Fibroblast of the aortic adventitia (primary cell): Measurements from ENCODE around the gene SLC17A4. TPM values are rescaled to one million over a fixed set of nuclear protein-coding genes. Genes with fewer than 3 reads are reported as not detected.

ENCODE experiments used
- DNase-seq: peaks from one replicate; pipeline ENCODE4 v3.0.0-alpha.2; 2010; ENCODE audit warnings: low read depth
- H3K4me3 ChIP-seq: 2 replicates; pipeline ENCODE4 v1.5.1; 2011; ENCODE audit warnings: low read depth, mild to moderate bottlenecking, control low read depth, low read length, moderate library complexity
- CTCF ChIP-seq: IDR thresholded peaks from 2 replicates; pipeline ENCODE4 v1.5.1; 2011; ENCODE audit warnings: mild to moderate bottlenecking, low read length, control low read depth, inconsistent platforms; ENCODE audit not compliant: insufficient read depth
- total RNA-seq: library from RNA; depleted of rRNA; stranded (reverse); fragments of >200 nt; gene quantifications from 2 replicates; pipeline ENCODE4 v1.2.3, GENCODE V29; 2012; ENCODE audit warnings: low replicate concordance

SLC17A4 gene
- not detected in 2 replicates for total RNA-seq

GRCh38 chr6:25754535-25754934 lies at the start of gene SLC17A4:
TSS of gene SLC17A4 (plus strand) at chr6:25754742. CDS start at chr6:25761963, 7,221 bp downstream.
- no peak within 1 kb of the TSS for H3K4me3 ChIP-seq
- DNase-seq, result no peak
- no peak for TF ChIP-seq CTCF

- H3K4me3 ChIP-seq, result no peak overlapping the region
- peak; percentile 7 for DNase-seq
These were observed 48.1 kb upstream of the SLC17A4 start for GRCh38 chr6:25706314-25707014.

GRCh38 chr6:25709761-25710160 lies 44.8 kb upstream of the SLC17A4 start:
- no peak for TF ChIP-seq CTCF
- no peak overlapping the region for H3K4me3 ChIP-seq
- DNase-seq, result no peak

More at GRCh38 chr6:25706314-25707014, 48.1 kb upstream of the SLC17A4 start:
- TF ChIP-seq CTCF, result no peak

- no peak for TF ChIP-seq CTCF
- H3K4me3 ChIP-seq, result no peak overlapping the region
- DNase-seq, result no peak
These were observed 44.3 kb upstream of the SLC17A4 start for GRCh38 chr6:25710287-25710686.

- DNase-seq, result peak; percentile 6
- H3K4me3 ChIP-seq, result no peak overlapping the region
- no peak for TF ChIP-seq CTCF
These were observed 40.7 kb upstream of the SLC17A4 start for GRCh38 chr6:25713824-25714223.

GRCh38 chr6:25714765-25715164 lies 39.8 kb upstream of the SLC17A4 start:
- no peak for TF ChIP-seq CTCF
- DNase-seq, result no peak
- no peak overlapping the region for H3K4me3 ChIP-seq

- DNase-seq, result no peak
- no peak overlapping the region for H3K4me3 ChIP-seq
- no peak for TF ChIP-seq CTCF
These were observed 38.7 kb upstream of the SLC17A4 start for GRCh38 chr6:25715794-25716193.
